Ishikawa (cell line): Measurements from ENCODE around the gene STX1B.

Experiments used
- CEBPB ChIP-seq: IDR thresholded peaks from 2 replicates; pipeline ENCODE4 v1.6.1; 2012
- CREB1 ChIP-seq: IDR thresholded peaks from 2 replicates; pipeline ENCODE4 v1.6.1; 2012; ENCODE audit warnings: low read depth
- EGR1 ChIP-seq: IDR thresholded peaks from 2 replicates; pipeline ENCODE4 v1.6.1; 2012
- EP300 ChIP-seq: IDR thresholded peaks from 2 replicates; pipeline ENCODE4 v1.6.1; 2012; ENCODE audit warnings: borderline replicate concordance
- FOXM1 ChIP-seq: IDR thresholded peaks from 2 replicates; pipeline ENCODE4 v1.6.1; 2012; ENCODE audit warnings: low read depth, borderline replicate concordance
- NFIC ChIP-seq: IDR thresholded peaks from 2 replicates; pipeline ENCODE4 v1.6.1; 2012
- RAD21 ChIP-seq: IDR thresholded peaks from 2 replicates; pipeline ENCODE4 v1.6.1; 2012; ENCODE audit warnings: low read depth
- TAF1 ChIP-seq: IDR thresholded peaks from 2 replicates; pipeline ENCODE4 v1.6.1; 2012; ENCODE audit warnings: low read depth, mild to moderate bottlenecking
- TCF12 ChIP-seq: IDR thresholded peaks from 2 replicates; pipeline ENCODE4 v1.6.1; 2012; ENCODE audit warnings: low read depth
- TEAD4 ChIP-seq: IDR thresholded peaks from 2 replicates; pipeline ENCODE4 v1.6.1; 2012
- YY1 ChIP-seq: IDR thresholded peaks from 2 replicates; pipeline ENCODE4 v1.6.1; 2012; ENCODE audit warnings: low read depth
- ZBTB7A ChIP-seq: IDR thresholded peaks from 2 replicates; pipeline ENCODE4 v1.6.1; 2012; ENCODE audit warnings: low read depth
- TF ChIP-seq, protein P1 (sequence below): IDR thresholded peaks from 2 replicates; pipeline ENCODE4 v1.6.1; 2012
- TF ChIP-seq, protein P2 (sequence below): IDR thresholded peaks from 2 replicates; pipeline ENCODE4 v1.6.1; 2012
- TF ChIP-seq, protein P3 (sequence below): IDR thresholded peaks from 2 replicates; pipeline ENCODE4 v1.6.1; 2012; ENCODE audit warnings: low read depth, mild to moderate bottlenecking

Gene STX1B

DNA sequence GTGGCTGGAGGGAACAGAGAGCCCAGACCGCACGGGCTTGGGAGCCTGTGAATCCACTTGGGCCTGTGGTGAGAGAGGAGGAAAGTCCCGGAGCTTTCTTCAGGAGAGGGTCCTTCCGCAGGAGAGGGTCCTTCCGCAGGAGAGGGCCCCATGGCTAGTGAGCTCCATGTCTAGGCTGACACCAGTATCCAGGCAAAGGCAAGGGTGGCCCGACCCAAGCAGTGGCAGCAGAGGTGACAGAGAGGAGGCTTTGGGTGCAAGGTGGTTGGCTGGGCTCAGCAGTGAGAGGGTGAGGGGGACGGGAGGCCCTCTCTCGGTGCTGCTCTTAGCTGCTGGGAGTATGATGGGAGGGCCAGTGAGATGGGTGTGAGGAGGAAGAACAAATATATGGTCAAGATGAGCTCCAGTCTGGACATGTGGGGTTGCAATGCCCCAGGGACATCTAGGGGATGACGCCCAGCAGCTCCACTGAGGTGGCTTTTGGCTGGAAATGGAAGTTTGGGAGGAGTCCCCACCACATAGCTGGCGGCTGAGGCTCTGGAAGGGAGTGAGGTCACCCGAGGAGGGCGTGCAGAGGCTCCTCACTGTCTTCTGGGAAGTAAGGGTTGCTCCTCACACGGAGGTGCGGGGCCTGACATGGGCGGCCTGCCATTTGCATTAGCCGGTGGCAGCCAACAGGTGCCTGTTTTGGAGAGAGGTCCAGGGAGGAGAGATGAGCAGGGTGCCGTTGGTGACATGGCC lies 27.7 kb downstream of the STX1B start:
- TF ChIP-seq, protein P1, sequence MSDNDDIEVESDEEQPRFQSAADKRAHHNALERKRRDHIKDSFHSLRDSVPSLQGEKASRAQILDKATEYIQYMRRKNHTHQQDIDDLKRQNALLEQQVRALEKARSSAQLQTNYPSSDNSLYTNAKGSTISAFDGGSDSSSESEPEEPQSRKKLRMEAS = no peak
- TF ChIP-seq, protein P2, sequence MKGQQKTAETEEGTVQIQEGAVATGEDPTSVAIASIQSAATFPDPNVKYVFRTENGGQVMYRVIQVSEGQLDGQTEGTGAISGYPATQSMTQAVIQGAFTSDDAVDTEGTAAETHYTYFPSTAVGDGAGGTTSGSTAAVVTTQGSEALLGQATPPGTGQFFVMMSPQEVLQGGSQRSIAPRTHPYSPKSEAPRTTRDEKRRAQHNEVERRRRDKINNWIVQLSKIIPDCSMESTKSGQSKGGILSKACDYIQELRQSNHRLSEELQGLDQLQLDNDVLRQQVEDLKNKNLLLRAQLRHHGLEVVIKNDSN = no peak
- TF ChIP-seq FOXM1 (no peak), TCF12 (no peak), CEBPB (no peak), ZBTB7A (no peak), TEAD4 (no peak), NFIC (no peak), EGR1 (no peak), EP300 (no peak)
- TF ChIP-seq, protein P3, sequence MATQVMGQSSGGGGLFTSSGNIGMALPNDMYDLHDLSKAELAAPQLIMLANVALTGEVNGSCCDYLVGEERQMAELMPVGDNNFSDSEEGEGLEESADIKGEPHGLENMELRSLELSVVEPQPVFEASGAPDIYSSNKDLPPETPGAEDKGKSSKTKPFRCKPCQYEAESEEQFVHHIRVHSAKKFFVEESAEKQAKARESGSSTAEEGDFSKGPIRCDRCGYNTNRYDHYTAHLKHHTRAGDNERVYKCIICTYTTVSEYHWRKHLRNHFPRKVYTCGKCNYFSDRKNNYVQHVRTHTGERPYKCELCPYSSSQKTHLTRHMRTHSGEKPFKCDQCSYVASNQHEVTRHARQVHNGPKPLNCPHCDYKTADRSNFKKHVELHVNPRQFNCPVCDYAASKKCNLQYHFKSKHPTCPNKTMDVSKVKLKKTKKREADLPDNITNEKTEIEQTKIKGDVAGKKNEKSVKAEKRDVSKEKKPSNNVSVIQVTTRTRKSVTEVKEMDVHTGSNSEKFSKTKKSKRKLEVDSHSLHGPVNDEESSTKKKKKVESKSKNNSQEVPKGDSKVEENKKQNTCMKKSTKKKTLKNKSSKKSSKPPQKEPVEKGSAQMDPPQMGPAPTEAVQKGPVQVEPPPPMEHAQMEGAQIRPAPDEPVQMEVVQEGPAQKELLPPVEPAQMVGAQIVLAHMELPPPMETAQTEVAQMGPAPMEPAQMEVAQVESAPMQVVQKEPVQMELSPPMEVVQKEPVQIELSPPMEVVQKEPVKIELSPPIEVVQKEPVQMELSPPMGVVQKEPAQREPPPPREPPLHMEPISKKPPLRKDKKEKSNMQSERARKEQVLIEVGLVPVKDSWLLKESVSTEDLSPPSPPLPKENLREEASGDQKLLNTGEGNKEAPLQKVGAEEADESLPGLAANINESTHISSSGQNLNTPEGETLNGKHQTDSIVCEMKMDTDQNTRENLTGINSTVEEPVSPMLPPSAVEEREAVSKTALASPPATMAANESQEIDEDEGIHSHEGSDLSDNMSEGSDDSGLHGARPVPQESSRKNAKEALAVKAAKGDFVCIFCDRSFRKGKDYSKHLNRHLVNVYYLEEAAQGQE = no peak

DNA sequence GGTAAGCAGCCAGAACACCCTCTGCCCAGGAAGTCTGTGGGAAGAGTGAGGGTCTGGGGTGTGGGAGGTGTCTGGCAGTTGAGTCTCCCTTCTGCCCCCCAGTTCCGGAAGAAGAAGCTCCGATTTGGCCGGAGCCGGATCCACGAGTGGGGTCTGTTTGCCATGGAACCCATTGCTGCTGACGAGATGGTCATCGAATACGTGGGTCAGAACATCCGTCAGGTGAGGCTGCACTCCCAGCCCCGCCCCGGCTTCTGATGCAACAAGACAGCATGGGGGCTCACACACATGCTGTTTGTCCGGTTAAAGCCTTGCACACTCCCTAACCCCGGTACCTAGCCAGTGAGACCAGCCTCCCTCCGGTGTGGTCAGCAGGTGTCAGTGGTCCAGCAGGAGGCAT lies 29.5 kb downstream of the STX1B start:
- no peak for TF ChIP-seq TEAD4
- TF ChIP-seq, protein P2 = no peak
- no peak for TF ChIP-seq FOXM1
- no peak for TF ChIP-seq CEBPB
- no peak for TF ChIP-seq EGR1
- TF ChIP-seq NFIC = no peak
- TF ChIP-seq, protein P1 = no peak
- TF ChIP-seq YY1 = no peak
- no peak for TF ChIP-seq RAD21
- no peak for TF ChIP-seq TCF12
- no peak for TF ChIP-seq TAF1

DNA sequence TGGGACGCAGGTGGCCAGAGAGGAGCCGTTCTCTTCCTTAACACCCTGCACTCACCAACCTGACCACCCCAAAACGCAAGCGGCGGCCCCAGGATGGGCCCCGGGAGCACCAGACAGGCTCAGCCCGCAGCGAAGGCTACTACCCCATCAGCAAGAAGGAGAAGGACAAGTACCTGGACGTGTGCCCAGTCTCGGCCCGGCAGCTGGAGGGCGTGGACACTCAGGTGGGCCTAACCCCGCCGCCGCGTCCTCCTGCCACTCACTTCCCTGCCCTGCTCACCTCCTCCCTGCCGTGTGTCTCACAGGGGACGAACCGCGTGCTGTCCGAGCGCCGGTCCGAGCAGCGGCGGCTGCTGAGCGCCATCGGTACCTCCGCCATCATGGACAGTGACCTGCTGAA lies 30.0 kb downstream of the STX1B start:
- no peak for TF ChIP-seq TAF1
- no peak for TF ChIP-seq CREB1
- no peak for TF ChIP-seq TCF12
- TF ChIP-seq, protein P1 = no peak
- TF ChIP-seq EP300 = no peak
- TF ChIP-seq, protein P2 = no peak

DNA sequence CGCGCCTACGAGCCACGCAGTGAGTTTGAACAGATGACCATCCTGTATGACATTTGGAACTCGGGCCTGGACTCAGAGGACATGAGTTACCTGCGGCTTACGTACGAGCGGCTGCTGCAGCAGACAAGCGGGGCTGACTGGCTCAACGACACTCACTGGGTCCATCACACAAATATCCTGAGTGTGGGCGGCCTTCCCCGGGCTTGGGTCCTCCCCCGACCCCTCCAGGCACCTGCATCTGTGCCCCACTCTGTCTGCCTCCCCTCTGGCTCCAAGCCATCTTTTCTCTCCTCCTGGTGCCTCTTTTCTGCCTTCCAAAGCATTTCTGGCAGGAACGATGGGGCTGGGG lies 30.4 kb downstream of the STX1B start:
- no peak for TF ChIP-seq ZBTB7A
- TF ChIP-seq CEBPB = no peak
- TF ChIP-seq NFIC = no peak
- TF ChIP-seq, protein P2 = no peak
- no peak for TF ChIP-seq YY1
- TF ChIP-seq CREB1 = no peak
- no peak for TF ChIP-seq EGR1
- TF ChIP-seq TEAD4 = no peak
- TF ChIP-seq FOXM1 = no peak
- no peak for TF ChIP-seq TAF1
- no peak for TF ChIP-seq EP300
- TF ChIP-seq, protein P1 = no peak
- TF ChIP-seq TCF12 = no peak
- no peak for TF ChIP-seq RAD21
- TF ChIP-seq, protein P3 = no peak
